Stomach (tissue), 9 donors: ENCODE data around the gene CRYBG1. TPM values are rescaled to one million over a fixed set of nuclear protein-coding genes. Genes with fewer than 3 reads are reported as not detected.

Experiments used
- DNase-seq, 2 donors: peaks; one replicate each; pipeline versions ENCODE4 v3.0.0 to v3.0.0-alpha.2; 2013 to 2019
- H3K27ac ChIP-seq, 5 donors: fragments of 200-600 bp in 4 of 5; sonication (generic) in 4 of 5; one replicate each; pipeline ENCODE4 v1.5.1; 2013 to 2019; ENCODE audit warnings: mild to moderate bottlenecking in 1 of 5, moderate library complexity in 1 of 5
- H3K27me3 ChIP-seq, 3 donors: fragments of 200-600 bp; sonication (generic); one replicate each; pipeline ENCODE4 v1.5.1; 2017 to 2019; ENCODE audit warnings: mixed run types in 1 of 3
- H3K36me3 ChIP-seq, 4 donors: fragments of 200-600 bp; sonication (generic); 1 replicate in 3 of 4; 2 replicates in 1 of 4; pipeline ENCODE4 v1.5.1; 2016 to 2019
- H3K4me1 ChIP-seq, 4 donors: fragments of 200-600 bp; sonication (generic); one replicate each; pipeline ENCODE4 v1.5.1; 2016 to 2019
- H3K4me3 ChIP-seq, 4 donors: fragments of 200-600 bp; sonication (generic) in 3 of 4; one replicate each; pipeline ENCODE4 v1.5.1; 2016 to 2019; ENCODE audit warnings: mild to moderate bottlenecking in 1 of 4
- H3K9me3 ChIP-seq, 4 donors: fragments of 200-600 bp; sonication (generic); one replicate each; pipeline ENCODE4 v1.5.1; 2016 to 2019
- EP300 ChIP-seq: sonication (generic); formaldehyde crosslinking; IDR thresholded peaks from one replicate; pipeline ENCODE4 v1.6.1; 2017; ENCODE audit warnings: antibody characterized with exemption
- POLR2A ChIP-seq, 4 donors: fragments of 450-650 bp; IDR thresholded peaks; one replicate each; pipeline ENCODE4 v1.6.1; 2016; ENCODE audit warnings: antibody characterized with exemption in 4 of 4, control low read depth in 2 of 4, mild to moderate bottlenecking in 1 of 4, moderate library complexity in 1 of 4
- POLR2AphosphoS5 ChIP-seq, 3 donors: sonication (generic); formaldehyde crosslinking; IDR thresholded peaks; one replicate each; pipeline ENCODE4 v1.6.1; 2016; ENCODE audit warnings: antibody characterized with exemption in 3 of 3
- WGBS, 5 donors: extraction: QIAGEN DNeasy Blood & Tissue Kit in 3 of 5; methylation state at CpG; one replicate each; pipeline versions ENCODE4 v1.1.5 to v1.1.7; 2013 to 2018; 5-methylcytosine and 5-hydroxymethylcytosine counted together
- intact Hi-C: fragments of 100-400 bp; cut with DNase I; formaldehyde crosslinking; loops from one replicate; pipeline ENCODE4 v1.15.1; 2023; ENCODE audit warnings: low total_unique reads
- polyA plus RNA-seq, 3 donors: library from polyadenylated mRNA; stranded (reverse); fragments of 200-250 nt; gene quantifications; one replicate each; pipeline ENCODE4 v1.2.3, GENCODE V29; 2013
- total RNA-seq, 5 donors: library from RNA; depleted of rRNA; stranded (reverse); fragments of >200 nt; gene quantifications; one replicate each; pipeline versions ENCODE4 v1.1.0 to v1.2.3, GENCODE V29; 2014 to 2016
- TF ChIP-seq, protein P1 (sequence below), 7 experiments: fragments of 450-650 bp in 4 of 7; fragments of 200-600 bp in 3 of 7; sonication (generic) in 3 of 7; IDR thresholded peaks; one replicate each; pipeline ENCODE4 v1.5.1; 2016 to 2019; ENCODE audit warnings: antibody characterized with exemption in 7 of 7, control low read depth in 2 of 7, mild to moderate bottlenecking in 1 of 7
- donor health status: healthy with polysubstance abuse.
- donor health status: Bipolar disorder and iron deficiency.
- donor health status: healthy.

The CRYBG1 gene
- total and polyA plus RNA-seq, 8 donors, result 0.45 to 47.2 (median 9.9) TPM

DNA sequence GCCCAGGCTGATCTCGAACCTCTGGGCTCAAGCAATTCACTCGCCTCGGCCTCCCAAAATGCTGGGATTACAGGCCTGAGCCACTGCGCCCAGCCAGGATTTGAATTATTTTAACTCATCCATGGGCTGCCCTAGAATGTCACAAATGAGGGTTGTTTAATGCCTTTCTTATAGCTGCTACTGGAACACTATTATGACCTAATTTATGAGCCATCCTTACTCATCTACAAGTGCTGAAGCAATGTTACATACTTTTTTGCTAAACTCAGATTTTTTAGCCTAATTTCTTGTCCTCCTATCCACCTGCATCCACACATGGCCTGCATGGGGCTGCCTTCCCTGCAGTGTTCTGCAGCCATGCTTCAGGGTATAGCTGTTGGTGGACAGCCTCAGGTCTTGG is 208.9 kb downstream of the CRYBG1 start:
- TF ChIP-seq POLR2AphosphoS5 (IDR thresholded peaks at IDR 0.05) (no peak), POLR2A (IDR thresholded peaks at IDR 0.05) (no peak), EP300 (no peak)
- TF ChIP-seq, protein P1, sequence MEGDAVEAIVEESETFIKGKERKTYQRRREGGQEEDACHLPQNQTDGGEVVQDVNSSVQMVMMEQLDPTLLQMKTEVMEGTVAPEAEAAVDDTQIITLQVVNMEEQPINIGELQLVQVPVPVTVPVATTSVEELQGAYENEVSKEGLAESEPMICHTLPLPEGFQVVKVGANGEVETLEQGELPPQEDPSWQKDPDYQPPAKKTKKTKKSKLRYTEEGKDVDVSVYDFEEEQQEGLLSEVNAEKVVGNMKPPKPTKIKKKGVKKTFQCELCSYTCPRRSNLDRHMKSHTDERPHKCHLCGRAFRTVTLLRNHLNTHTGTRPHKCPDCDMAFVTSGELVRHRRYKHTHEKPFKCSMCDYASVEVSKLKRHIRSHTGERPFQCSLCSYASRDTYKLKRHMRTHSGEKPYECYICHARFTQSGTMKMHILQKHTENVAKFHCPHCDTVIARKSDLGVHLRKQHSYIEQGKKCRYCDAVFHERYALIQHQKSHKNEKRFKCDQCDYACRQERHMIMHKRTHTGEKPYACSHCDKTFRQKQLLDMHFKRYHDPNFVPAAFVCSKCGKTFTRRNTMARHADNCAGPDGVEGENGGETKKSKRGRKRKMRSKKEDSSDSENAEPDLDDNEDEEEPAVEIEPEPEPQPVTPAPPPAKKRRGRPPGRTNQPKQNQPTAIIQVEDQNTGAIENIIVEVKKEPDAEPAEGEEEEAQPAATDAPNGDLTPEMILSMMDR (IDR thresholded peaks at IDR 0.05), result no peak
- 86 to 97% (median 93%) methylated on average over 4 of the region's 4 CpGs for WGBS, 5 donors
- no peaks in the 10 kb centered on the region for H3K9me3 ChIP-seq
- no peak for DNase-seq
- intact Hi-C loops, result no loop called here
- no peaks in the 10 kb centered on the region for H3K4me1 ChIP-seq
- peaks cover 8 to 62% (median 47%) of the 10 kb centered on the region in 4 donors for H3K36me3 ChIP-seq
- no peak overlapping the region for H3K4me3 ChIP-seq
- no peak overlapping the region for H3K27ac ChIP-seq
- H3K27me3 ChIP-seq, result no peaks in the 10 kb centered on the region

DNA sequence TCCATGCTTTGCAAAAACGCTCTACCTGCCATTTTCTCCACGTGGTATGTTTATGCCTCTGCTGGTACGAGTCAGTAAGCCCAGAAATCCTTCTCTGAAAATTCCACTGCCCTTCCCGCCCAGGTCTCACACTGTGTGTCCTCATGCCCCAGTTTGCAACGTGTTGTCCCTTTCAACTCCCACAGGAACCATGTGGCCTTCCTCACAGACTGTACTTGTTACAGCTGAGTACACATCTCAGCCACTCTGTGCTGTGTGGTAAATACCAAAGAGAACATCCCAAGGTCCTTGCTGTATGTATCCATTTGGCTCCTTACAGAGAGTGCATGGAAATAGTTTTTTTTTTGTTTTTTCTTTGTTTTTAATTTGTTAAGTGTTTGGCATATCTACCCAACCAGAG is 211.9 kb downstream of the CRYBG1 start:
- H3K4me3 ChIP-seq, result no peak overlapping the region
- WGBS, 5 donors, result 80 to 88% (median 82%) methylated on average over 5 of the region's 5 CpGs
- H3K36me3 ChIP-seq, result peaks cover 8 to 82% (median 65%) of the 10 kb centered on the region in 4 donors
- DNase-seq, result no peak
- intact Hi-C loops, result loop anchor here (10.0 kb wide), 1 partner anchor 238 kb away; no protein-coding TSS in a partner anchor
- TF ChIP-seq POLR2A (IDR thresholded peaks at IDR 0.05), result no peak
- TF ChIP-seq, protein P1 (IDR thresholded peaks at IDR 0.05), result no peak
- no peaks in the 10 kb centered on the region for H3K4me1 ChIP-seq
- H3K27ac ChIP-seq, result no peak overlapping the region
- H3K27me3 ChIP-seq, result no peaks in the 10 kb centered on the region
- H3K9me3 ChIP-seq, result no peaks in the 10 kb centered on the region

DNA sequence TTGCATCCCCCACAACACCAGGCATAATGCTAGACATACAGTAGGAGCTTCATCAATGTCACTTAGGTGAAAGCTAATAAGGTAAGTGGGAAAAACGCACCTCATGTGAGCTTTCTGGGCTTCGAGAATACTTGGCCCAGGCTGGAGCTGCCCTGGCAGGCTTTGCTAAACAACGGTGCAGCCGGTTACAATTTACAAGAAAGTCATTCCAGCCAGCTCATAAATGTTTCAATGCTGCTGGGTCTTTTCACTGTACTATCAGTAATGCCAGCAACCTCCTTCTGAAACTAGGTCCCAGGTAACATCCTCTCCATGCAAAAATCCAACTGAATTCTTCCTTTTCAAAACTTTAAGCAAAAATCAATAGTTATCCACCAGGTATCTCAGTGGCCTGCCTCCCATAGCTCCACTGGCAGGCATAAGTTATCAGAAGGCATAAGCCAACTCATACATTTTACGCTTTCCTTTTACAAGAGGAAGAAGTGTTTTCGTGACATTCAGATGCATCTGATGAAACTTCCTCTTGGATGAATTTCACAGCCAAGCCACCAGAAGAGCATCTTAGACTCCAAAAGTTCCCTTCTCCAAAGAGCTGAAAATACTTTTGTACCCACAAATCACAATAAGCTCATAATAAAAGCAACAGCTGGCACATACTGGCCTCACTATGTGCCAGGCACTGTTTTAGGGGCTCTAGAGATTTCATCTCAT is 212.5 kb downstream of the CRYBG1 start:
- Histone ChIP-seq H3K36me3 (peaks cover 8 to 82% (median 68%) of the 10 kb centered on the region in 4 donors), H3K4me3 (no peak overlapping the region), H3K4me1 (no peaks in the 10 kb centered on the region), H3K9me3 (no peaks in the 10 kb centered on the region), H3K27me3 (no peaks in the 10 kb centered on the region), H3K27ac (no peak overlapping the region)
- TF ChIP-seq POLR2AphosphoS5 (IDR thresholded peaks at IDR 0.05), result no peak
- TF ChIP-seq POLR2A (IDR thresholded peaks at IDR 0.05), result no peak
- TF ChIP-seq, protein P1 (IDR thresholded peaks at IDR 0.05), result no peak
- no peak for TF ChIP-seq EP300
- 84 to 91% (median 85%) methylated on average over 6 of the region's 6 CpGs for WGBS, 5 donors
- intact Hi-C loops, result loop anchor here (10.0 kb wide), 1 partner anchor 238 kb away; no protein-coding TSS in a partner anchor
- no peak for DNase-seq

DNA sequence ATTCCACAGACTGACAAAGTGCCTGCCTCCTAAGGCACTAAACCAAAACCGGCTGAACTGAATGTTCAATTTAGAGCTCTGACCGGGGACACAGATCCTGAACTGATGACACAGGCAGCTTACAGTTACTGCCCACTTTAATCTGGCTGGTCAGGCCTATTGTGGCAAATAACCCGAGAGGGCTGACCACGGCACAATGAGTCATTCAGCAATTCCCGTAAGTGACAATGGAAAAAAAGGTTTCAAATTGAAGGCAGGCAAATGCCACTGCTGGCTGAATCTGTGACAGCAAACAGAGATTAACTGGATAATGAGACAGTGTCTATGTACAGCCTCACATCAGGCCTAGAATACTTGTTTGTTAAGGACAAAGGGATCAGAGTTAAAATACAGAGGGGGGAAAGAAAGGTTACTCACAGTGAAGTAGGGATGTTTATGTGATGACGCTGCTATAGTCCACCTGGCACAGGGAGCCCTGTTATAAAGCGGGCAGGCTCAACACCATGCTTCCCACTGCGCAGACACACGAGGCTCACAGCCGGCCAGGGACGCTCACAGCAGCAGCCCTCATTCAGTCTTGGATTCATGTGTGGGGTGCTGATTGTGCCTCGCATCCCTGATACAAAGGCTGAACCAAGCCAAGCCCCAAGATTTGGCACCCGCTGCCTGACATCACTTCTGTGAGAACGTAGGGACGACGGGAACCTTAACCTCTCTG is 214.4 kb downstream of the CRYBG1 start:
- DNase-seq, result no peak

More for the DNA sequence above, 214.4 kb downstream of the CRYBG1 start:
- intact Hi-C loops, result loop anchor here (10.0 kb wide), 1 partner anchor 240 kb away; no protein-coding TSS in a partner anchor
- Histone ChIP-seq H3K36me3 (peaks cover 6 to 73% (median 61%) of the 10 kb centered on the region in 4 donors), H3K27ac (no peak overlapping the region), H3K4me3 (no peak overlapping the region), H3K9me3 (no peaks in the 10 kb centered on the region), H3K4me1 (no peaks in the 10 kb centered on the region), H3K27me3 (no peaks in the 10 kb centered on the region)
- TF ChIP-seq POLR2A (IDR thresholded peaks at IDR 0.05) (no peak), POLR2AphosphoS5 (IDR thresholded peaks at IDR 0.05) (no peak), EP300 (no peak)
- TF ChIP-seq, protein P1 (IDR thresholded peaks at IDR 0.05), result no peak
- 86 to 89% (median 87%) methylated on average over 16 of the region's 16 CpGs for WGBS, 5 donors
